ENCODE measurements around the gene FTO.

DNA sequence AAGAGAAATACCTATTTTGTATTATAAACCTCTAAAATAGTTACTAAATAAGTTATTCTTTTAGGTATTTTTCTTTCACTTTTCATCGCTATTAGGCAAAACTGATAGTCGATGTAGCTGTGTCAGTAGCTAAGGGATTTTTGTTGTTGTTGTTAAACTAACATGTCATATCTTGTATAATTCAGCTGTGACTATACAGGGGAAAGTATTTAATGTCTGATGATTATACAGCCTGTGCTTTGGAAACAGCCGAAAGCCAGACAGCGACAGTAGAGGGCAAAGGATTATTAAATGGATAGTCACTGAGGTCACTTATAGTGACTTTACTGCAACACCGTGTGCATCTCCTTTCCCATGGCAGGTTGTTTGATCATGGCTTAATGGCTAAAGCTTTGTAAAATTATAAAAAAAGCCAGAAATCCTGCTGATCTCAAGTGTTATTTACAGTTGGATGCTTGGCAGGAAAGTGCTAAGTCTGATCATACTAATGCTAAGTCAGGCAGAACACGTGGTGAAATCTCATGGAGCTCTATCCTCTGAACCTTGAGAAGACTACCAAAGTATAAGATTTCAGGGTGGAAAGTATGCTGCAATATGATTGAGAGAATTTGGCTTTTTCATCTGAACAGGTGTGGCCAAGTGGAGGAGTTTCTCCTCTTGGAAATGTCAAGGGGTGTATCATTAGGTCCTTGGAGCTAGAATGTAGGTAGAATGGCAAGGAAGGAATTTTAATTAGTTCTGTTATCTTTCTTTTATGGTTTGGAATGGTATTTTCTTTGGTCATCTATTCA, 88.4 kb downstream of the FTO start:
- TF ChIP-seq, protein P1, sequence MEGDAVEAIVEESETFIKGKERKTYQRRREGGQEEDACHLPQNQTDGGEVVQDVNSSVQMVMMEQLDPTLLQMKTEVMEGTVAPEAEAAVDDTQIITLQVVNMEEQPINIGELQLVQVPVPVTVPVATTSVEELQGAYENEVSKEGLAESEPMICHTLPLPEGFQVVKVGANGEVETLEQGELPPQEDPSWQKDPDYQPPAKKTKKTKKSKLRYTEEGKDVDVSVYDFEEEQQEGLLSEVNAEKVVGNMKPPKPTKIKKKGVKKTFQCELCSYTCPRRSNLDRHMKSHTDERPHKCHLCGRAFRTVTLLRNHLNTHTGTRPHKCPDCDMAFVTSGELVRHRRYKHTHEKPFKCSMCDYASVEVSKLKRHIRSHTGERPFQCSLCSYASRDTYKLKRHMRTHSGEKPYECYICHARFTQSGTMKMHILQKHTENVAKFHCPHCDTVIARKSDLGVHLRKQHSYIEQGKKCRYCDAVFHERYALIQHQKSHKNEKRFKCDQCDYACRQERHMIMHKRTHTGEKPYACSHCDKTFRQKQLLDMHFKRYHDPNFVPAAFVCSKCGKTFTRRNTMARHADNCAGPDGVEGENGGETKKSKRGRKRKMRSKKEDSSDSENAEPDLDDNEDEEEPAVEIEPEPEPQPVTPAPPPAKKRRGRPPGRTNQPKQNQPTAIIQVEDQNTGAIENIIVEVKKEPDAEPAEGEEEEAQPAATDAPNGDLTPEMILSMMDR (IDR thresholded peaks at IDR 0.05 in 4 of 5, conservative IDR thresholded peaks at IDR 0.05 in 1 of 5) = no peak
- TF ChIP-seq POLR2A (IDR thresholded peaks at IDR 0.05) = no peak

All from gastrocnemius medialis (tissue), 4 donors.